Peyer's patch (tissue), 4 donors: ENCODE measurements around the gene TAS1R2.

Experiments used
- CTCF ChIP-seq, 6 experiments: fragments of 450-650 bp in 4 of 6; fragments of 200-600 bp in 2 of 6; sonication (generic) in 1 of 6; IDR thresholded peaks; one replicate each; pipeline ENCODE4 v1.5.1; 2017 to 2019; ENCODE audit warnings: antibody characterized with exemption in 6 of 6, mild to moderate bottlenecking in 3 of 6, moderate library complexity in 1 of 6
- POLR2A ChIP-seq, 2 donors: fragments of 450-650 bp; IDR thresholded peaks; one replicate each; pipeline ENCODE4 v1.5.1; 2017; ENCODE audit warnings: antibody characterized with exemption in 2 of 2, mild to moderate bottlenecking in 2 of 2, moderate library complexity in 2 of 2

DNA sequence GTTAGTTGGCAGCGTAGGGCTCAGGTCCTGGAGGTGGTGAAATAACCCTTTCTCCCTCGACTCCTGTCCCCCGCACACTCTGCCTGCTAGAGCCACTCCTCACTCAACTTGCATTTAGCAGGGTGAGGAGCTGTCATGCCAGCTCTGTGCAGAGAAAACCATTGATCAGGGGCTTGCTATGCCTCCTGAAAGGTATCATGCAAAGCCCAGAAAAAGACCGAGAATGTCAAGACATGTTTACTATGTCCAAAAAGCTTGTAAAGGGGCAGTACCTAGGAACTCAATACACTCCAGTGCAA is 24.9 kb upstream of the TAS1R2 start:
- TF ChIP-seq CTCF (IDR thresholded peaks at IDR 0.05) (no peak), POLR2A (IDR thresholded peaks at IDR 0.05) (no peak)
